Breast epithelium (tissue), 4 donors: ENCODE data around the gene NKX6-2. TPM values are rescaled to one million over a fixed set of nuclear protein-coding genes. Genes with fewer than 3 reads are reported as not detected.

Experiments used
- DNase-seq, 2 donors: peaks; one replicate each; pipeline ENCODE4 v3.0.0-alpha.2; 2019; ENCODE audit warnings: low spot score in 2 of 2
- H3K27ac ChIP-seq, 2 donors: fragments of 200-600 bp; sonication (generic) in 1 of 2; one replicate each; pipeline ENCODE4 v1.5.1; 2016 to 2019; ENCODE audit warnings: mild to moderate bottlenecking in 1 of 2
- H3K27me3 ChIP-seq, 2 donors: fragments of 200-600 bp; sonication (generic) in 1 of 2; one replicate each; pipeline versions ENCODE4 v1.5.1 to v1.6.0; 2017 to 2019; ENCODE audit warnings: control low read depth in 1 of 2, mild to moderate bottlenecking in 1 of 2
- H3K36me3 ChIP-seq: fragments of 200-600 bp; one replicate; pipeline ENCODE4 v1.5.1; 2019
- H3K4me1 ChIP-seq, 2 donors: fragments of 200-600 bp; sonication (generic); one replicate each; pipeline ENCODE4 v1.5.1; 2016 to 2019; ENCODE audit warnings: control low read depth in 1 of 2
- H3K4me3 ChIP-seq, 3 donors: fragments of 200-600 bp; sonication (generic); 1 replicate in 2 of 3; 2 replicates in 1 of 3; pipeline ENCODE4 v1.5.1; 2016 to 2019; ENCODE audit warnings: mild to moderate bottlenecking in 3 of 3, moderate library complexity in 2 of 3
- H3K9me3 ChIP-seq, 2 donors: fragments of 200-600 bp; sonication (generic) in 1 of 2; one replicate each; pipeline ENCODE4 v1.5.1; 2016 to 2019; ENCODE audit warnings: control low read depth in 1 of 2
- CTCF ChIP-seq, 3 donors: fragments of 450-650 bp; IDR thresholded peaks; one replicate each; pipeline ENCODE4 v1.5.1; 2016 to 2017; ENCODE audit warnings: antibody characterized with exemption in 3 of 3, mild to moderate bottlenecking in 3 of 3, moderate library complexity in 3 of 3
- POLR2A ChIP-seq: fragments of 450-650 bp; IDR thresholded peaks from one replicate; pipeline ENCODE4 v1.6.1; 2016; ENCODE audit warnings: antibody characterized with exemption, mild to moderate bottlenecking, moderate library complexity
- POLR2AphosphoS5 ChIP-seq, 3 donors: sonication (generic); formaldehyde crosslinking; IDR thresholded peaks; one replicate each; pipeline ENCODE4 v1.6.1; 2017; ENCODE audit warnings: antibody characterized with exemption in 3 of 3
- intact Hi-C: fragments of 100-400 bp; cut with DNase I; formaldehyde crosslinking; loops from one replicate; pipeline ENCODE4 v1.15.1; 2023; ENCODE audit warnings: low total_unique reads
- total RNA-seq, 3 donors: library from RNA; depleted of rRNA; stranded (reverse); fragments of >200 nt; gene quantifications; one replicate each; pipeline ENCODE4 v1.1.0, GENCODE V29; 2016

The NKX6-2 gene
- total RNA-seq, 3 donors from 2014 or later = not detected

- Histone ChIP-seq H3K36me3 (no peaks in the 10 kb centered on the region), H3K27ac (no peak overlapping the region), H3K4me1 (no peaks in the 10 kb centered on the region), H3K27me3 (no peaks in the 10 kb centered on the region), H3K4me3 (no peak overlapping the region), H3K9me3 (no peaks in the 10 kb centered on the region)
- TF ChIP-seq CTCF (IDR thresholded peaks at IDR 0.05) (no peak), POLR2A (no peak), POLR2AphosphoS5 (IDR thresholded peaks at IDR 0.05) (no peak)
- intact Hi-C loops = no loop called here
- no peak for DNase-seq
These were observed 21.8 kb downstream of the NKX6-2 start for GRCh38 chr10:132764108-132764507.

- H3K4me3 ChIP-seq = no peak overlapping the region
- no peaks in the 10 kb centered on the region for H3K36me3 ChIP-seq
- TF ChIP-seq POLR2AphosphoS5 (IDR thresholded peaks at IDR 0.05) = no peak
- TF ChIP-seq POLR2A = no peak
- TF ChIP-seq CTCF (IDR thresholded peaks at IDR 0.05) = no peak
- intact Hi-C loops = no loop called here
- no peak for DNase-seq
- H3K4me1 ChIP-seq = no peaks in the 10 kb centered on the region
- H3K27me3 ChIP-seq = no peaks in the 10 kb centered on the region
- no peaks in the 10 kb centered on the region for H3K9me3 ChIP-seq
- no peak overlapping the region for H3K27ac ChIP-seq
These were observed 22.4 kb downstream of the NKX6-2 start for GRCh38 chr10:132763545-132763944.

GRCh38 chr10:132762267-132762666, 23.7 kb downstream of the NKX6-2 start:
- Histone ChIP-seq H3K9me3 (no peaks in the 10 kb centered on the region), H3K36me3 (no peaks in the 10 kb centered on the region), H3K4me1 (no peaks in the 10 kb centered on the region), H3K27me3 (no peaks in the 10 kb centered on the region), H3K4me3 (no peak overlapping the region), H3K27ac (no peak overlapping the region)
- TF ChIP-seq CTCF (IDR thresholded peaks at IDR 0.05) = no peak
- TF ChIP-seq POLR2AphosphoS5 (IDR thresholded peaks at IDR 0.05) = no peak
- TF ChIP-seq POLR2A = no peak
- no peak for DNase-seq
- intact Hi-C loops = no loop called here

GRCh38 chr10:132761395-132762060, 24.4 kb downstream of the NKX6-2 start:
- Histone ChIP-seq H3K36me3 (no peaks in the 10 kb centered on the region), H3K4me3 (no peak overlapping the region), H3K27ac (no peak overlapping the region), H3K4me1 (no peaks in the 10 kb centered on the region), H3K27me3 (no peaks in the 10 kb centered on the region), H3K9me3 (no peaks in the 10 kb centered on the region)
- intact Hi-C loops = no loop called here
- DNase-seq = no peak
- no peak for TF ChIP-seq POLR2A
- no peak for TF ChIP-seq CTCF (IDR thresholded peaks at IDR 0.05)
- no peak for TF ChIP-seq POLR2AphosphoS5 (IDR thresholded peaks at IDR 0.05)

- Histone ChIP-seq H3K27ac (no peak overlapping the region), H3K4me3 (no peak overlapping the region), H3K27me3 (no peaks in the 10 kb centered on the region), H3K9me3 (no peaks in the 10 kb centered on the region), H3K36me3 (no peaks in the 10 kb centered on the region), H3K4me1 (no peaks in the 10 kb centered on the region)
- DNase-seq = no peak
- intact Hi-C loops = no loop called here
- TF ChIP-seq POLR2AphosphoS5 (IDR thresholded peaks at IDR 0.05) = no peak
- TF ChIP-seq POLR2A = no peak
- no peak for TF ChIP-seq CTCF (IDR thresholded peaks at IDR 0.05)
These were observed 27.1 kb downstream of the NKX6-2 start for GRCh38 chr10:132758865-132759264.
